Measurements from ENCODE around the gene TGM1.

DNA sequence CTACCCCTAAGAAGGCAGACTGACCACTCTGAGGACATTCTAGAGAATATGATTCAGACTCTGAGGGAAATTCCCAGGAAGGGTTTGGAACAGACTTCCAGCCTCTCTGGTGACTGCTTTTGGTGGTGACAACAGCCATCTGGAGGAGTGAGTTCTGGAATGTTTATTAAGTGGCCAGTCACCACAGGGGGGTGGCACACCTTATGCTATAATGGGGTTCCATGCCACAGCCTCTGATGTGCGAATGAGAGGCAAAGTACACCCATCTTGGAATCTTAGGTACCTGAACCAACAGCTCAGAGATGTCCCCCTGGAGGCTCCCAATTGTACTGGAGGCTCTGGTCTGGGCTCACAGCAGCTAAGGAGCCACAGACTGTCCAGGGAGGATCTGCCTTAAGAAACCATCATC lies 11.1 kb downstream of the TGM1 start:
- TF ChIP-seq, protein P1, sequence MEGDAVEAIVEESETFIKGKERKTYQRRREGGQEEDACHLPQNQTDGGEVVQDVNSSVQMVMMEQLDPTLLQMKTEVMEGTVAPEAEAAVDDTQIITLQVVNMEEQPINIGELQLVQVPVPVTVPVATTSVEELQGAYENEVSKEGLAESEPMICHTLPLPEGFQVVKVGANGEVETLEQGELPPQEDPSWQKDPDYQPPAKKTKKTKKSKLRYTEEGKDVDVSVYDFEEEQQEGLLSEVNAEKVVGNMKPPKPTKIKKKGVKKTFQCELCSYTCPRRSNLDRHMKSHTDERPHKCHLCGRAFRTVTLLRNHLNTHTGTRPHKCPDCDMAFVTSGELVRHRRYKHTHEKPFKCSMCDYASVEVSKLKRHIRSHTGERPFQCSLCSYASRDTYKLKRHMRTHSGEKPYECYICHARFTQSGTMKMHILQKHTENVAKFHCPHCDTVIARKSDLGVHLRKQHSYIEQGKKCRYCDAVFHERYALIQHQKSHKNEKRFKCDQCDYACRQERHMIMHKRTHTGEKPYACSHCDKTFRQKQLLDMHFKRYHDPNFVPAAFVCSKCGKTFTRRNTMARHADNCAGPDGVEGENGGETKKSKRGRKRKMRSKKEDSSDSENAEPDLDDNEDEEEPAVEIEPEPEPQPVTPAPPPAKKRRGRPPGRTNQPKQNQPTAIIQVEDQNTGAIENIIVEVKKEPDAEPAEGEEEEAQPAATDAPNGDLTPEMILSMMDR (IDR thresholded peaks at IDR 0.05): no peak
- no peak for TF ChIP-seq POLR2A (IDR thresholded peaks at IDR 0.05)

Measured in Peyer's patch (tissue), 4 donors.